Measurements from ENCODE around the gene ASIP. TPM values are rescaled to one million over a fixed set of nuclear protein-coding genes. Genes with fewer than 3 reads are reported as not detected.

ASIP gene
- total and polyA plus RNA-seq, 2 of the 13 experiments (the other 11 are each of a cell fraction or from before 2014, with no cell fraction given): not detected

DNA sequence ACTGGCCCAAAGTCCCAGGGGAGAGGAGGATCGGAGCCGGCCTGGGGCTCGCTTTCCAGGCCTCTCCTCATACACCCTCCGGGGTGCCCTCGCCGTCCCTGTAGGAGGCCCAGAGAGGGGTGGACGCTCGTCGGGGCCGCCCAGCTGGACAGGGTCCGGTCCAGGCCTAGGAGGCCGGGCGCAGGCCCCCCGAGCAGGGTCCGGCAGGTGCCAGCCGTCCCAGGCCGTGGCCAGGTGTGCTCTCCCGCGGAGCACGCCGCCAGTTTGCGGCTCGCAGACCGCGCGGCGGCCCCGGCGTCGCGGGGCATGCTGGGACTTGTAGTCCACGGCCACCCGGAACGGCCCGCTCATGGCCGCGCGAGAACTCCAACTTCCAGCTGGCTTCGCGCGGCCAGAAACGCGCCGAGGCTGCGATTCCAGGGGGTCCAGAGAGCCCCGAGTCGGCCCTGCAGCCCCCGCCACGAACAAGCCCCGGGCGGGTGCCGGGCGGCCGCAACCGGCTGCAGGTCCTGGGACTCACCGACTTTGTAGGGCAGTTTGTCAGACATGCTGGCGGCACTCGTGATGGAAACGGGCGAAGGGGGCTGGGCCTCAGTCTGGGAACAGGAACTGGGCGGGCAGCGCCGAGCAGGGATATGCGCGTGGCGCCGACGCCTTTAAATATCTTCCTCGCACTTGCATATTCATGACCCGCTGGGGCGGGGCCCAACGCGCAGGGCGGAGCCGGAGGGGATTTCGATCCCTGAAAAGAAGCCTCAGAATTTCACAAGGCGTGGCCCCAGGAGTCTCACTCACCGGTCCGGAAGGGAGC, 61.7 kb downstream of the ASIP start, which contains the start of gene AHCY (continued):
- TF ChIP-seq MBD4 (IDR thresholded peaks at IDR 0.05; ENCODE audit: borderline replicate concordance, low read length) (no peak), CENPT (CRISPR knock-in tag; IDR thresholded peaks at IDR 0.05; ENCODE audit: low read depth) (no peak), ZNF234 (CRISPR knock-in tag; conservative IDR thresholded peaks at IDR 0.05) (peak; percentile 92; the same call in 1 of the 2 replicates), PAX8 (CRISPR knock-in tag; IDR thresholded peaks at IDR 0.05; ENCODE audit: borderline replicate concordance) (no peak), TEAD2 (CRISPR knock-in tag; IDR thresholded peaks at IDR 0.05) (peak; percentile 74), XRCC5 (optimal IDR thresholded peaks at IDR 0.05; ENCODE audit: low read length) (peak; percentile 31), ZNF605 (CRISPR knock-in tag; IDR thresholded peaks at IDR 0.05) (peak; percentile 100), ZNF747 (CRISPR knock-in tag; IDR thresholded peaks at IDR 0.05; ENCODE audit: borderline replicate concordance) (peak; percentile 98), FOXM1 (CRISPR knock-in tag; IDR thresholded peaks at IDR 0.05) (peak; percentile 12; the same call in 1 of the 2 replicates), ZNF577 (CRISPR knock-in tag; IDR thresholded peaks at IDR 0.05; ENCODE audit: borderline replicate concordance, low read depth) (peak; percentile 54; the same call in 1 of the 2 replicates), ZNF3 (CRISPR knock-in tag; IDR thresholded peaks at IDR 0.05) (no peak), EP300 (IDR thresholded peaks at IDR 0.05; ENCODE audit: low read depth in 2 of 2, low read length in 2 of 2) (no peak; a peak in 1 of 4 replicates), EP300 (CRISPR knock-in tag; IDR thresholded peaks at IDR 0.05; ENCODE audit: borderline replicate concordance) (no peak), STAT6 (CRISPR knock-in tag; IDR thresholded peaks at IDR 0.05; ENCODE audit: borderline replicate concordance) (peak; percentile 100)
- TF ChIP-seq, protein P1, sequence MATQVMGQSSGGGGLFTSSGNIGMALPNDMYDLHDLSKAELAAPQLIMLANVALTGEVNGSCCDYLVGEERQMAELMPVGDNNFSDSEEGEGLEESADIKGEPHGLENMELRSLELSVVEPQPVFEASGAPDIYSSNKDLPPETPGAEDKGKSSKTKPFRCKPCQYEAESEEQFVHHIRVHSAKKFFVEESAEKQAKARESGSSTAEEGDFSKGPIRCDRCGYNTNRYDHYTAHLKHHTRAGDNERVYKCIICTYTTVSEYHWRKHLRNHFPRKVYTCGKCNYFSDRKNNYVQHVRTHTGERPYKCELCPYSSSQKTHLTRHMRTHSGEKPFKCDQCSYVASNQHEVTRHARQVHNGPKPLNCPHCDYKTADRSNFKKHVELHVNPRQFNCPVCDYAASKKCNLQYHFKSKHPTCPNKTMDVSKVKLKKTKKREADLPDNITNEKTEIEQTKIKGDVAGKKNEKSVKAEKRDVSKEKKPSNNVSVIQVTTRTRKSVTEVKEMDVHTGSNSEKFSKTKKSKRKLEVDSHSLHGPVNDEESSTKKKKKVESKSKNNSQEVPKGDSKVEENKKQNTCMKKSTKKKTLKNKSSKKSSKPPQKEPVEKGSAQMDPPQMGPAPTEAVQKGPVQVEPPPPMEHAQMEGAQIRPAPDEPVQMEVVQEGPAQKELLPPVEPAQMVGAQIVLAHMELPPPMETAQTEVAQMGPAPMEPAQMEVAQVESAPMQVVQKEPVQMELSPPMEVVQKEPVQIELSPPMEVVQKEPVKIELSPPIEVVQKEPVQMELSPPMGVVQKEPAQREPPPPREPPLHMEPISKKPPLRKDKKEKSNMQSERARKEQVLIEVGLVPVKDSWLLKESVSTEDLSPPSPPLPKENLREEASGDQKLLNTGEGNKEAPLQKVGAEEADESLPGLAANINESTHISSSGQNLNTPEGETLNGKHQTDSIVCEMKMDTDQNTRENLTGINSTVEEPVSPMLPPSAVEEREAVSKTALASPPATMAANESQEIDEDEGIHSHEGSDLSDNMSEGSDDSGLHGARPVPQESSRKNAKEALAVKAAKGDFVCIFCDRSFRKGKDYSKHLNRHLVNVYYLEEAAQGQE (IDR thresholded peaks at IDR 0.05; ENCODE audit: borderline replicate concordance in 1 of 2, low read depth in 1 of 2, low read length in 2 of 2): no peak; a peak in 1 of 4 replicates
- TF ChIP-seq, protein P2, sequence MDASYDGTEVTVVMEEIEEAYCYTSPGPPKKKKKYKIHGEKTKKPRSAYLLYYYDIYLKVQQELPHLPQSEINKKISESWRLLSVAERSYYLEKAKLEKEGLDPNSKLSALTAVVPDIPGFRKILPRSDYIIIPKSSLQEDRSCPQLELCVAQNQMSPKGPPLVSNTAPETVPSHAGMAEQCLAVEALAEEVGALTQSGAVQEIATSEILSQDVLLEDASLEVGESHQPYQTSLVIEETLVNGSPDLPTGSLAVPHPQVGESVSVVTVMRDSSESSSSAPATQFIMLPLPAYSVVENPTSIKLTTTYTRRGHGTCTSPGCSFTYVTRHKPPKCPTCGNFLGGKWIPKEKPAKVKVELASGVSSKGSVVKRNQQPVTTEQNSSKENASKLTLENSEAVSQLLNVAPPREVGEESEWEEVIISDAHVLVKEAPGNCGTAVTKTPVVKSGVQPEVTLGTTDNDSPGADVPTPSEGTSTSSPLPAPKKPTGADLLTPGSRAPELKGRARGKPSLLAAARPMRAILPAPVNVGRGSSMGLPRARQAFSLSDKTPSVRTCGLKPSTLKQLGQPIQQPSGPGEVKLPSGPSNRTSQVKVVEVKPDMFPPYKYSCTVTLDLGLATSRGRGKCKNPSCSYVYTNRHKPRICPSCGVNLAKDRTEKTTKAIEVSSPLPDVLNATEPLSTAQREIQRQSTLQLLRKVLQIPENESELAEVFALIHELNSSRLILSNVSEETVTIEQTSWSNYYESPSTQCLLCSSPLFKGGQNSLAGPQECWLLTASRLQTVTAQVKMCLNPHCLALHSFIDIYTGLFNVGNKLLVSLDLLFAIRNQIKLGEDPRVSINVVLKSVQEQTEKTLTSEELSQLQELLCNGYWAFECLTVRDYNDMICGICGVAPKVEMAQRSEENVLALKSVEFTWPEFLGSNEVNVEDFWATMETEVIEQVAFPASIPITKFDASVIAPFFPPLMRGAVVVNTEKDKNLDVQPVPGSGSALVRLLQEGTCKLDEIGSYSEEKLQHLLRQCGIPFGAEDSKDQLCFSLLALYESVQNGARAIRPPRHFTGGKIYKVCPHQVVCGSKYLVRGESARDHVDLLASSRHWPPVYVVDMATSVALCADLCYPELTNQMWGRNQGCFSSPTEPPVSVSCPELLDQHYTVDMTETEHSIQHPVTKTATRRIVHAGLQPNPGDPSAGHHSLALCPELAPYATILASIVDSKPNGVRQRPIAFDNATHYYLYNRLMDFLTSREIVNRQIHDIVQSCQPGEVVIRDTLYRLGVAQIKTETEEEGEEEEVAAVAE (CRISPR knock-in tag; IDR thresholded peaks at IDR 0.05; ENCODE audit: borderline replicate concordance): peak; percentile 81

Data from HepG2 (cell line).